ENCODE measurements around the gene RCL1.
A peak's percentile ranks its signal among the peaks of the same experiment; 100 is the strongest.
"Not testable (repeated sequence)": the region's sequence is repeated elsewhere in the genome, so short reads cannot be mapped to it uniquely, and the experiment has no call there.

RCL1 gene

DNA sequence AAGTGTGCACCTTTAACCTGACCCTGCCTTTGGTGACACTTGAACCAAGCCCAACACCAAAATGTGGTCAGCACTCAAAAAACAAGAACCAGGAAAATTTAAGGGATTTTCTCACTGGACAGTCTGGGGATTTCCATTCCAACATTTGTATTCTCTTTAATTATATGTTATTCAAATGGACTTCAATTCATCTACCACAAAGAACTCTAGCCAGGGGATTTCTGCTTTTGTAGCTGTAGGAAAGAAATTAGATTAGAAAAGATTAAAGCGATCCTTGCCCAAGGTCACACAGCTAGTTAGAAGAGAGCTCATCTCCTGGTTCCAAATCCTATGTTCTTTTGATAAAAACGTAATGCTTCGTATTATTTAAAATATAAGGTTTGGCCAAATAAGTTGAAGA lies 97.5 kb downstream of the RCL1 start:
- no peak for DNase-seq

DNA sequence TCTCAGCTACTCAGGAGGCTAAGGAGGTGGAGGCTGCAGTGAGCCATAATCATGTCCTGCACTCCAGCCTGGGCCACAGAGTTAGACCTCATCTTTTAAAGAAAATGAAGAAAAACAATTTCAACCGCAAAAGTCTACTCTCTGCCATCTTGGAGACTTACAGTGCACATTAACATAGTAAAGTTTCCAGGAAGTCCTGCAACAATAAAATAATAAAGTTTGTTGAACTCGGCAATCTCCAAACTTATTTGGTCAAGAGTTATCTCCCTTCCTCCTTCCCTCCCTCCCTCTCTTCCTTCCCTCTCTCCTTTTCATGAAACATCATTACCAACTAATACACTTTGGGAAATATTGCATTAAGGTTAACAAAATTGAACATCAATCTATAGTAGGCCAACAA lies 98.2 kb downstream of the RCL1 start:
- DNase-seq: no peak

DNA sequence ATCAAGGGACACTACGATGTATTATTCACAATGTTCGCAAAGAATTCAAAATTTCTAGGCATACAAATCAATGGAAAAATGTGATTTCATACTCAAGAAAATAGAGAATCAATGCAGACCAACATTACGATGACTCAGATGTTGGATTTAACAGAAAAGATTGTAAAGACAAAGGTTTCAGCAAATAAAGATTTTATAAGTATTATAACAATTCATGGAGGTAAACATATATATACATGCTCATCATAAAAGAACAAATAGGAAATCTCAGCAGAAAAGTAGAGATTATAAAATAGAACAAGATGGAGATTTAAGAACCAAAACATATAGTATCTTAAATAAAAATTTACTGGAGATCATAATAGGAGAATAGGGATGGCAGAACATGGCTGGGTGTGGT lies 98.9 kb downstream of the RCL1 start:
- no peak for DNase-seq

DNA sequence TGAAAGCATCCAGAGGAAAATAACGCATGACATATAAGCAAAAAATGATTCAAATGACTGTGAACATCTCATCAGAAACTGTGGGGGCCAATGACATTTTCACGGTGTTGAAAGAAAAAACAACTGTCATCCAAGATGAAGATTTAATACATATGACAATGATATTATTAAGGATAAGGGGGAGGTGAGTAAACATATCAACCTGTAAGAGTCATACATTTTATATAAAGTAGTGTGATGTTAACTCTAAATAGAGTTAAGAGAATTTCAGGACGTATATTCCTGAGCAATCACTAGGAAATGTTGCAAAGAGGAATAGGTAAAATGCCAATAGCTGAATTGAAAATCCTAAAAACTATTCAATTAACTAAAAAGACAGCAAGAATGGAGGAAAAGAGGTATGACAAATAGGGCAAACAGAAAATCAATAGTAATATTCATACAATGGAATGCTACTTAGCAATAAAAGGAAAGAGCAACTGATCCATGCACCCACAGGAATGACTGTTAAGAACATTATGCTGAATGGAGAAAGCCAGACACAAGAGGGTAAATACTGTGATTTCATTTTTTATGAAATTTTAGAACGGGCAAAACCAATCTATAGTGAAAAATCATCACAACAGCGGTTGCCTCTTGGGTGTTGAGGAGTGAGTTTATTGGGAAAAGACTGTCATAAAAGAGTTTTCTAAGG lies 99.9 kb downstream of the RCL1 start:
- DNase-seq: no peak

DNA sequence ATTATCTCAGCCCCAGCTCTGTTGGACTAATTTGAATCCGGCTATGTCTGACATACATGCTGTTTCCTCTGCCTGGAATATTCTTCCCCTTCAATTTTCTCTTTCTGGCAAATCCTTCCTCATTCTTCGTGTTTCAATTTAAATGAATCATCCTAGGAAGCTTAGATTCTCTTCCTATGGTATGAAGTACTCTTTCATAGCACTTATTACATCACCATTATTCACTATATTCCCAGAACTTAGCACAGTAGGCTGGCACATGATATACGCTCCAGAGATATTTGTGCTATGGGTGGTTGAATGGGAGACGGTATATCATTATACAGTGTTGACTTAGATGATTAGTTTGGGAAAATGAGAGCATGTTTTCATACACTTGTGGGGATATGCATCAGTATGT lies 101.3 kb downstream of the RCL1 start:
- DNase-seq: no peak

DNA sequence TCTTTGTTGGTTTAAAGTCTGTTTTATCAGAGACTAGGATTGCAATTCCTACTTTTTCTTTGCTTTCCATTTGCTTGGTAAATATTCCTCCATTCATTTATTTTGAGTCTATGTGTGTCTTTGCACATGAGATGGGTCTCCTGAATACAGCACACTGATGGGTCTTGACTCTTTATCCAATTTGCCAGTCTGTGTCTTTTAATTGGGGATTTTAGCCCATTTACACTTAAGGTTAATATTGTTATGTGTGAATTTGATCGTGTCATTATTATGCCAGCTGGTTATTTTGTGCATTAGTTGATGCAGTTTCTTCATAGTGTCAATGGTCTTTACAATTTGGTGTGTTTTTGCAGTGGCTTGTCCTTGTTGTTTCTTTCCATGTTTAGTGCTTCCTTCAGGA lies 107.1 kb downstream of the RCL1 start:
- not testable (repeated sequence) for DNase-seq

DNA sequence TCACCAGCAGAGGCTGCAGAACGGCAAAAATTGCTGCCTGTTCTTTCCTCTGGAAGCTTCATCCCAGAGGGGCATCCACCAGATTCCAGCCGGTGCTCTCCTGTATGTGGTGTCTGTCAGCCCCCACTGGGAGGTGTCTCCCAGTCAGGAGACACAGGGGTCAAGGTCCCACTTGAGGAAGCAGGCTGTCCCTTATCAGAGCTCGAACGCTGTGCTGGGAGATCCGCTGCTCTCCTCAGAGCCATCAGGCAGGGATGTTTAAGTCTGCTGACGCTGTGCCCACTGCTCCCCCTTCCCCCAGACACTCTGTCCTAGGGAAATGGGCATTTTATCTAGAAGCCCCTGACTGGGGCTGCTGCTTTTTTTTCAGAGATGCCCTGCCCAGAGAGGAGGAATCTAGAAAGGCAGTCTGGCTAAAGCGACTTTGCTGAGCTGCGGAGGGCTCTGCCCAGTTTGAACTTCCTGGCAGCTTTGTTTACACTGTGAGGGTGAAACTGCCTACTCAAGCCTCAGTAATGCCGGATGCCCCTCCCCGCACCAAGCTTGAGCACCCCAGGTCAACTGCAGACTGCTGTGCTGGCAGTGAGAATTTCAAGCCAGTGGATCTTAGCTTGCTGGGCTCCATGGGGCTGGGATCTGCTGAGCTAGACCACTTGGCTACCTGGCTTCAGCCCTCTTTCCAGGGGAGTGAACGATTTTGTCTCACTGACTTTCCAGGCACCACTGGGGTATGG lies 108.8 kb downstream of the RCL1 start:
- DNase-seq: peak; percentile 22

DNA sequence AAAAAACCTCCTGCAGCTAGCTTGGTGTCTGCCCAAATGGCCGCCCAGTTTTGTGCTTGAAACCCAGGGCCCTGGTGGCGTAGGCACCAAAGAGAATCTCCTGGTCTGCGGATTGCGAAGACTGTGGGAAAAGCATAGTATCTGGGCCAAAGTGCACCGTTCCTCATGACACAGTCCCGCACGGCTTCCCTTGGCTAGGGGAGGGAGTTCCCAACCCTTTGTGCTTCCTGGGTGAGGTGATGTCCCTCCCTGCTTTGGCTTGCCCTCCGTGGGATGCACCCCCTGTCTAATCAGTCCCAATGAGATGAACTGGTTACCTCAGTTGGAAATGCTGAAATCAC lies 109.4 kb downstream of the RCL1 start:
- no peak for DNase-seq

DNA sequence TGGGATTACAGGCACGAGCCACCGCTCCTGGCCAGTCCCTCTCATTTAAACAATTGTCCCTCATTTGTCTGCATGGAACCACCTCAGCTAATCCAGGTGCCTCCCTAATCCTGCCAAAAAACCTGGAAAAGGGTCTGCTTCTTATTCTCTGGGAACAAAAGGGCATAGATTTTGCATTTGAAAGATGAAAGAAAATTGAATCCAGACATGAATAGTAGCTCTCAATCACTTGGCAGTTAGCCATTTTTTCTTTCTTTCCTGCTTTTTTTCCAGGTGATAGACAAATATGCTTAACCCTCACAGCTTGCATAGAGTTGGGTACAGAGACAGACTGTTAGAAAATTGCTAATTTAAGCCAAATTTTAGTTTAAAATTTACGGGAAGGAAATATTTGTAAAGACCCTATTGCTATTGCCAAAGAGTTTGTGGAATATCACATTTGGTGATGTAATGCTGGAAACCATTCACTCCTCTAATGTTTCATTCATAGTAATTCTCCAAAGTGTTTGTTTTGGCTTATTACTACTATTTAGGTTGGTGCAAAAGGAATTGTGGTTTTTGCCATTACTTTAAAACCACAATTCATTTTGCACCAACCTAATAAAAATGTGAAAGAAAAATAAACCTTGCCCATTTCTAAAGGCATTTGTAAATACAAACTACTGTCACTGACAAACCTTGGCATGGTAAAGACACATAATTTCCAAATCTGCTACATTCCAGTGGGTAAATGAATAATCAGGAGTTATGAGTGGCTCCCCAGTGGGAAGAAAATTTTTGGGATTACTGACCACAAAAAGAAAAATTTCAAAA lies 111.8 kb downstream of the RCL1 start:
- no peak for DNase-seq

DNA sequence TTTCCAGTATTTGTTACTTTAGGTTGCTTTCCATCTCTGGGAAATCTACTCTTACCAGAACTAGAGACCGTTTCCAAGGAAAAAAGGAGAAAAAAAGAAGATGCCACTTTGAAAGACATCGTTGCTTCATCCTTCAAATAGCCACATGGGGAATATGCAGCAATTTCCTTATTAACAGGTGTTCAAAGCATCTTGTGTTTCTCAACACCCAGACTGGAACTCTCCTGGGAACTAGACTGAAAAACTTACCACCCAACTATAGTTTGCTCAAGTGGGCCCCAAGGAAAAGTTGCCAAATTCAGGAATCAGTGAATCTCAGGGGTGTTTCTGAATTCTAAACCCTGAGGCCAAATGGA lies 112.4 kb downstream of the RCL1 start:
- DNase-seq: no peak
